OCI-LY7 (cell line): Measurements from ENCODE around the gene DLGAP4. TPM values are rescaled to one million over a fixed set of nuclear protein-coding genes. Genes with fewer than 3 reads are reported as not detected.

Experiments
- BruUV-seq: library from RNA; stranded (reverse); fragments of 400-500 nt; replicated peaks from 2 replicates; lab custom pipeline; 2021; lab: Mats Ljungman, UMichigan
- CTCF ChIA-PET: fragments of 300-600 bp; sonication (Branson Sonifier 250); formaldehyde crosslinking; loops from one replicate; lab custom pipeline; 2022; ENCODE audit warnings: antibody characterized with exemption; ENCODE audit not compliant: unreplicated experiment; lab: Charles Lee
- POLR2A ChIA-PET: fragments of 300-600 bp; sonication (Branson Sonifier 250); formaldehyde crosslinking; loops from one replicate; lab custom pipeline; 2022; ENCODE audit warnings: antibody characterized with exemption; lab: Charles Lee
- DNase-seq: peaks from one replicate; pipeline ENCODE4 v3.0.0-alpha.2; 2015; ENCODE audit warnings: low spot score
- H2AFZ ChIP-seq: fragments of 200-600 bp; sonication (generic), shearing (Covaris generic); 2 replicates; pipeline ENCODE4 v1.6.1; 2014; ENCODE audit warnings: mild to moderate bottlenecking, antibody characterized with exemption, low read length, moderate library complexity
- H3K27ac ChIP-seq: fragments of 200-600 bp; sonication (generic); 2 replicates; pipeline ENCODE4 v1.5.1; 2014; ENCODE audit warnings: mixed run types, low read depth, mild to moderate bottlenecking, moderate library complexity, low read length, inconsistent platforms; ENCODE audit not compliant: poor library complexity, severe bottlenecking
- H3K36me3 ChIP-seq: fragments of 200-600 bp; sonication (generic); 2 replicates; pipeline ENCODE4 v1.6.1; 2014; ENCODE audit warnings: mild to moderate bottlenecking, antibody characterized with exemption, low read length, moderate library complexity, mixed read lengths; ENCODE audit not compliant: insufficient read depth
- H3K4me1 ChIP-seq: fragments of 200-600 bp; sonication (generic); 2 replicates; pipeline ENCODE4 v1.5.1; 2014; ENCODE audit warnings: mild to moderate bottlenecking, low read length; ENCODE audit not compliant: insufficient read depth, poor library complexity, severe bottlenecking
- H3K4me2 ChIP-seq: fragments of 200-600 bp; sonication (generic); 2 replicates; pipeline ENCODE4 v1.6.1; 2014; ENCODE audit warnings: mild to moderate bottlenecking, low read length
- H3K4me3 ChIP-seq: fragments of 200-600 bp; sonication (generic); 2 replicates; pipeline ENCODE4 v1.5.1; 2014; ENCODE audit warnings: mild to moderate bottlenecking, low read depth, low read length; ENCODE audit not compliant: poor library complexity, severe bottlenecking
- H3K79me2 ChIP-seq: fragments of 200-600 bp; sonication (generic); 2 replicates; pipeline ENCODE4 v1.6.1; 2016; ENCODE audit warnings: low read depth, mild to moderate bottlenecking, low read length, moderate library complexity, mixed read lengths; ENCODE audit not compliant: insufficient read depth
- H3K9me2 ChIP-seq: fragments of 200-600 bp; sonication (generic); 2 replicates; pipeline ENCODE4 v1.6.1; 2016; ENCODE audit warnings: mild to moderate bottlenecking, low read length, mixed read lengths; ENCODE audit not compliant: insufficient read depth
- H3K9me3 ChIP-seq: fragments of 200-600 bp; sonication (generic); 2 replicates; pipeline ENCODE4 v1.6.1; 2014; ENCODE audit warnings: mild to moderate bottlenecking, mixed run types, low read length, mixed read lengths
- H4K20me1 ChIP-seq: fragments of 200-600 bp; sonication (generic); 2 replicates; pipeline ENCODE4 v1.6.1; 2014; ENCODE audit warnings: mild to moderate bottlenecking, antibody characterized with exemption, low read length, moderate library complexity, mixed read lengths; ENCODE audit not compliant: insufficient read depth
- EZH2phosphoT487 ChIP-seq: fragments of 200-600 bp; sonication (generic); IDR thresholded peaks from 2 replicates; pipeline ENCODE4 v1.6.1; 2018; ENCODE audit warnings: low read depth, borderline replicate concordance, mild to moderate bottlenecking, mixed run types, antibody characterized with exemption, low read length, moderate library complexity, mixed read lengths
- intact Hi-C: fragments of 100-400 bp; cut with micrococcal nuclease; formaldehyde crosslinking; loops from one replicate; pipeline ENCODE4 v1.10.0; 2022; ENCODE audit not compliant: unreplicated experiment
- total RNA-seq, 2 experiments: library from RNA; depleted of rRNA in 1 of 2; stranded (reverse); fragments of >200 nt in 1 of 2; shearing (Covaris generic) in 1 of 2; gene quantifications; 2 replicates each; pipeline ENCODE4 v1.2.3, GENCODE V29; 2014 to 2022
- TF ChIP-seq, protein P1 (sequence below): fragments of 200-600 bp; sonication (generic); conservative IDR thresholded peaks from 2 replicates; pipeline ENCODE4 v1.5.1; 2014; ENCODE audit warnings: mild to moderate bottlenecking, antibody characterized with exemption, low read length, moderate library complexity, mixed read lengths

The DLGAP4 gene
- total RNA-seq, 2 experiments from 2014 or later = 7.7 to 41.6 TPM

DNA sequence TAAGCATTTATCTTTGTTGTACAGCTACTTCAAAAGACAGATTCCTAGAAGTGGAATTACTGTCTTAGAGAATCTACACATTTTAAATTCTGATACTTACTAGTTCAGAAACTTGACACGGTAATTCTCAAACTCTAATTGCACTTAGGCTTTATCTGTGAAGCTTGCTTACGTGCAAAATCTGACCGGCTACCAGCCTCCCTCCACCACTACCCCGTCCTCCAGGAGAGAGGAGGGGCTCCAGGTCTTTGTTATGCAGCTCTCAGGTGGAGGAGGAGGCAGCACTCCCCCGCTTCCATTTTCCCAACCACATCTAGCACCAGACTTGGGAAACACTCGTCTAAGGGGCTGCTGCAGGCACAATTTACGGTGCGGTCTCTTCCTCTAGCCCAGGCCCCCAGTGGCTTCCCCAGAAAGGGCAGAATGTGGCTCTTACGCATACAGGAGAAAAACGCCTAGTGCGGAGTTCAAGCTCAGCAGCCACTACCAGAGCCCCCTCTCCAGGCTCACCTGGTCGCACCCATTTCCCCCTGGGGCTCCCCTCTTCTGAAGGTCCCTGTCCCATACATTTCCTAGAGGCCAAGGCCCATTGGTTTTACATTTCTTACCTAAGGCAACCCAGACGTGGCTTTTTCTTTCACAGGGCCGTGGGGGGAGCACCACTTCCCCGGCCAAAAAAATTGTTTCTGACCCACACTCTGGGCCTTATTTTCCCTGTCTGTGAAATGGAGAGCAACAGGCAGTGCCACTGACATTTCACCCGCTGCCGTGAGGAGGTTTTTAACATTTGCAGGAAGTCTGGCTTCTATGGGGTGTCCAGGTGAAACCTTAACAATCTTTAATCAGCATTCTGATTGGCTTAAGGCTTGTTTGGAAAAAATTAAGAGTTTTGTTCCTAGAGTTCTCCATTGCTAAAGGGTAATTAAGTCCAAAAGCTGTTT lies 265.7 kb downstream of the DLGAP4 start:
- POLR2A ChIA-PET = interaction anchor here (0.6 to 1.8 kb wide), 4 partner anchors 14 to 99 kb away, joined by 3 to 6 read pairs (median 4); no protein-coding TSS in a partner anchor
- BruUV-seq = no TSS peak
- TF ChIP-seq, protein P1, sequence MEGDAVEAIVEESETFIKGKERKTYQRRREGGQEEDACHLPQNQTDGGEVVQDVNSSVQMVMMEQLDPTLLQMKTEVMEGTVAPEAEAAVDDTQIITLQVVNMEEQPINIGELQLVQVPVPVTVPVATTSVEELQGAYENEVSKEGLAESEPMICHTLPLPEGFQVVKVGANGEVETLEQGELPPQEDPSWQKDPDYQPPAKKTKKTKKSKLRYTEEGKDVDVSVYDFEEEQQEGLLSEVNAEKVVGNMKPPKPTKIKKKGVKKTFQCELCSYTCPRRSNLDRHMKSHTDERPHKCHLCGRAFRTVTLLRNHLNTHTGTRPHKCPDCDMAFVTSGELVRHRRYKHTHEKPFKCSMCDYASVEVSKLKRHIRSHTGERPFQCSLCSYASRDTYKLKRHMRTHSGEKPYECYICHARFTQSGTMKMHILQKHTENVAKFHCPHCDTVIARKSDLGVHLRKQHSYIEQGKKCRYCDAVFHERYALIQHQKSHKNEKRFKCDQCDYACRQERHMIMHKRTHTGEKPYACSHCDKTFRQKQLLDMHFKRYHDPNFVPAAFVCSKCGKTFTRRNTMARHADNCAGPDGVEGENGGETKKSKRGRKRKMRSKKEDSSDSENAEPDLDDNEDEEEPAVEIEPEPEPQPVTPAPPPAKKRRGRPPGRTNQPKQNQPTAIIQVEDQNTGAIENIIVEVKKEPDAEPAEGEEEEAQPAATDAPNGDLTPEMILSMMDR = peak; percentile 10; the same call in 1 of the 2 replicates
- no peak for TF ChIP-seq EZH2phosphoT487

GRCh38 chr20:36572701-36573102 lies 266.6 kb downstream of the DLGAP4 start:
- H3K4me2 ChIP-seq = peak overlapping the region; percentile 76
- H3K9me3 ChIP-seq = no peaks in the 10 kb centered on the region
- H3K9me2 ChIP-seq = no peaks in the 10 kb centered on the region
- ChIA-PET CTCF (no interaction called here), POLR2A (interaction anchor here (0.6 to 0.9 kb wide), 2 partner anchors 25 to 87 kb away, joined by 4 read pairs; no protein-coding TSS in a partner anchor)
- no peak for DNase-seq
- H3K79me2 ChIP-seq = peaks cover 38% of the 10 kb centered on the region
- intact Hi-C loops = loop anchor here (1.0 to 5.0 kb wide), 3 partner anchors 23 to 110 kb away; partner anchors contain the start of gene RAB5IF
- H4K20me1 ChIP-seq = no peaks in the 10 kb centered on the region
- peaks cover 25% of the 10 kb centered on the region for H3K4me1 ChIP-seq
- TF ChIP-seq EZH2phosphoT487 = no peak
- TF ChIP-seq, protein P1 = no peak
- H3K36me3 ChIP-seq = peaks cover 13% of the 10 kb centered on the region
- TSS peak; percentile 84 for BruUV-seq
- peak overlapping the region; percentile 88 for H3K4me3 ChIP-seq
- peak overlapping the region; percentile 52 for H3K27ac ChIP-seq
- H2AFZ ChIP-seq = peak overlapping the region; percentile 72

More for the DNA sequence above, 265.7 kb downstream of the DLGAP4 start:
- peak overlapping the region; percentile 76 for H3K4me2 ChIP-seq
- peaks cover 25% of the 10 kb centered on the region for H3K4me1 ChIP-seq
- H3K4me3 ChIP-seq = peak overlapping the region; percentile 88
- H2AFZ ChIP-seq = peak overlapping the region; percentile 72; the same call in 1 of the 2 replicates
- no peak for DNase-seq
- H4K20me1 ChIP-seq = no peaks in the 10 kb centered on the region
- H3K79me2 ChIP-seq = peaks cover 31% of the 10 kb centered on the region
- CTCF ChIA-PET = interaction anchor here (0.9 kb wide), 1 partner anchor 33 kb away, joined by 3 read pairs; no protein-coding TSS in a partner anchor
- peak overlapping the region; percentile 52 for H3K27ac ChIP-seq
- H3K36me3 ChIP-seq = peaks cover 9% of the 10 kb centered on the region
- intact Hi-C loops = loop anchor here (5.0 kb wide), 1 partner anchor 110 kb away; no protein-coding TSS in a partner anchor
- no peaks in the 10 kb centered on the region for H3K9me3 ChIP-seq
- no peaks in the 10 kb centered on the region for H3K9me2 ChIP-seq
